ENCODE results near the gene PTS.
A peak's percentile ranks its signal among the peaks of the same experiment; 100 is the strongest.

PTS gene

DNA sequence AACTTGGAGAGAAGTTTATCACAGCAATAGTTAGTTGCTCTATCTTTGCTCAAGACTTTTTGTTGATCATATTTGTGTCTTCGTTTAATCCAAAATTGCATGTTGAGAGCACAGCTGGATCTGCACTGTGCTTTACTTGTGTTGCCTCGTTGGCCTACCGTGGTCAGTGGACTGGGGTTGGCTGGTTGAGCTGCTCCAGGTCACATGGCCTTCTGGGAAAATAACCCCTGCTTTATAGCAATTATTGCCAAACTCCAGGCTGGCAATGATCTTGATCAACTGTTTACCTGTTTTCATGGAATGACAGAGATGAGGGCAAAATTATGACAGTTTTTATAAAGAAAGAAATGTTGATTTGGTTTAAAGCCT is 40.2 kb downstream of the PTS start:
- DNase-seq: no peak

DNA sequence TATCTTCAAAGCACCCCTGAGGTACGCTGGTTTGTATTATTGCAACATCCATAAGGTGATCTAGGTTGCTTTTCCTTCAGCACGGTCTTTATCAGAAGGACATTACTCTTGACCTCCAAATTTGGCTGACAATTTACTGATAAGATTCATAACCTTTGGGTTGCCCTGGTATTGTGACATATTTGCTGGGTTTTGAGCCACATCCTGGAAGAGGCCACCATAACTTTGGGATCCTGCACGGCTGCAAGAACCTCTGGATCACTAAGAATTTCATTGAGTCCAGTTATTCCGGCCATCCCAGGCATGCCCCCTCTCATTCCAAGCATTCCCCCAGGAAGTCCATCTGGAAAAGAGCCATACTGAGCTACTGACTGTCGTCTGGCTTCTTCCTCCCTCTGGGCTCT is 41.0 kb downstream of the PTS start:
- no peak for DNase-seq

DNA sequence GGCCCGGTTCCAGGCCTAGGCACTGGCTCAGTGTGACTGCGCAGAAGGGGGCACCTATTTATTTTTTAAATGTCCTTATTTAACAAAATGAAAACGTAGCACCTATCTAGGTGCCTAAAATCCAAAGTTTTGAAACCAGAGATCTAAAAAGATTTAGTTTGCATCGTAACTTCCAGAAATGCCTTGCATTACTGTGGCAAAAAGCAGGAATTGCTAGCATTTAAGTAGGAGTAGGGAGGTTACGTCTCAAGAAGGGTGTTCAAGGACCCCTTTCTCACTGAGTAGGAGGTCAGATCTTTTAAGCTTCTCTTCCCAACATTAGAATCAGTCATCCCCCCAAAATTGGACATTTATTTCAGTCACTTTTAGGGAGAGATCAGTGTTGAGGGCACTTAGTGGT is 42.2 kb downstream of the PTS start:
- DNase-seq: no peak

DNA sequence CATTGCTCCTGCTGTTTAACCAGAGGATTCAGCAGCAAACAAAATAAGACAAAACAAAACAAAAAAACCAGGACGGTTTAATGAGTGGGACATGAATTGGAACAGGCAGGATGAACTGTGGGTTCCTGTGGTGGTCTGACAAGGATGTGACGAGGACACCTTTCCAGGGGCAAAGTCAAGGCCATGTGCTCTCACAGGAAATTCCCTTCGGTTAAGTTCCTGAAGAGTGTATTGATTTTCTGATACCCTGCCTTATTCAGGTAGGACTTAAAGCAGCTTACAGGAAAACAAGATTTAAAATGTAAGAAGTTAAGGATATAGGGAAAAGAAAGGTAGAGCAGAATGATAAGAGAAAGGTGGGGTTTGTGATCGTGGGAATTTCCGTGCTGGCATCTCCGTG is 42.9 kb downstream of the PTS start:
- no peak for DNase-seq

DNA sequence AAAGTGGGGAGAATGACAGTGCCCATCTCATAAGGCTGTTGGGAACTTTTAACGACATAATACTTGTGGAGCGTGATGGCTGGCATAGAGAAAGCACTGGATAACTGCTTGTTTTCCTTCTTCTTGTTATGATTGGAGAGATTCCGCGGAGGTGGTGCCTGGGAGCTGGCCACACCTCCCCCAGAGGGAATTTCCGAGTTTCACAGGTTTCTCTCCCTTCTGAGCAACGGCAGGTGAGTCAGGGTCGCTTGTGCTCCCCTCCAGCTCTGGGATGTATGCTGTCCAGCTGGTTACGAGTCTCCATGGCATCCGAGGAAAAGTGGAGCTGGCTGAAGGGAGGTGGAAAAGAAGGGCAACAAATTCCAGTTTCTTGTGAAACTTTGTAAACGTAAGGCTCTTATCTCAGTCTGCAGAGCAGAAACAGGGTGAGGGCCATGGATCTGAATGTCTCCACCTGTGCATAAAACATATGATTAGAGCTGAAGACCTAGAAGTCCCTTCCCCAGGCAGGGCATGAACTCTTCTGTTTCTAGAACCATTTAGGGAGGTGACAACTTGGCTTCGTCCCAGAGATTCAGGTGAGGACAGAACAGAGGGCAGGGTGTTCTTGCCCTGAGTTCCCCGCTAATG is 44.4 kb downstream of the PTS start:
- no peak for DNase-seq

DNA sequence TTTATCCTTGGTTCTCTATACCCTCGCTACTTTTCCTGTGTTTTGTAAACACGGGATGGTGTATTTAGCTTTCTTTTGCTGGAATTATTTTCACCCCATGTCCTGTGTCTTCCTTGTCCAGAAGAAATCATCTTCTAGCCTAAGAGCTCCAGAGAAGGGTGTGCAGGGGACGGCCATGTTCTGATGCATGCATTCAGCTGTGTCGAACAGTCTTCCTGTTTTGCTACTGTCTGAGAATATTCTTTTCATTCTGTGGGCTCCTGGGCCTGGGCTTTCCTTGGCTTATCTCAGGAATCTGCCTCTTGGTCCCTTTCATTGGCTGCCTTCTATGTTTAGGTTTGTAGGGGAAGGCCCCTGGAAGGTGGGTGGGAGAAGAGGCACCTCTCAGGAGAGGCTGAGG is 45.0 kb downstream of the PTS start:
- DNase-seq: no peak

DNA sequence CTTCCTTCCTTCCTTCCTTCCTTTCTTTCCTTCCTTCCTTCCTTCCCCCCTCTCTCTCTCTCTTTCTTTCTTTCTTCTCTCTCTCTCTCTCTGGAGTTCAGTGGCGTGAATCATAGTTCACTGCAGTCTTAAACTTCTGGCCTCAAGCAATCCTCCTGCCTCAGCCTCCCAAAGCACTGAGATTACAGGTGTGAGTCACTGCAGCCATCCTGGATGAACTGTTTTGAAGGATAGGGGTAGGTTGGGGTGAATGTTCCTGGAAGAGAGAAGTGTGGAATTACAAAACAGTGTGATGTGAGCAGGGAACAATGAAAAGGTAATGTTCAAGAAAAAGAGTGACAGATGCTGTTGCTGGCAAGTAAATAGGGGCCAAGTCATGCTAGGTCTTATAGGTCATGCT is 46.8 kb downstream of the PTS start:
- no peak for DNase-seq

DNA sequence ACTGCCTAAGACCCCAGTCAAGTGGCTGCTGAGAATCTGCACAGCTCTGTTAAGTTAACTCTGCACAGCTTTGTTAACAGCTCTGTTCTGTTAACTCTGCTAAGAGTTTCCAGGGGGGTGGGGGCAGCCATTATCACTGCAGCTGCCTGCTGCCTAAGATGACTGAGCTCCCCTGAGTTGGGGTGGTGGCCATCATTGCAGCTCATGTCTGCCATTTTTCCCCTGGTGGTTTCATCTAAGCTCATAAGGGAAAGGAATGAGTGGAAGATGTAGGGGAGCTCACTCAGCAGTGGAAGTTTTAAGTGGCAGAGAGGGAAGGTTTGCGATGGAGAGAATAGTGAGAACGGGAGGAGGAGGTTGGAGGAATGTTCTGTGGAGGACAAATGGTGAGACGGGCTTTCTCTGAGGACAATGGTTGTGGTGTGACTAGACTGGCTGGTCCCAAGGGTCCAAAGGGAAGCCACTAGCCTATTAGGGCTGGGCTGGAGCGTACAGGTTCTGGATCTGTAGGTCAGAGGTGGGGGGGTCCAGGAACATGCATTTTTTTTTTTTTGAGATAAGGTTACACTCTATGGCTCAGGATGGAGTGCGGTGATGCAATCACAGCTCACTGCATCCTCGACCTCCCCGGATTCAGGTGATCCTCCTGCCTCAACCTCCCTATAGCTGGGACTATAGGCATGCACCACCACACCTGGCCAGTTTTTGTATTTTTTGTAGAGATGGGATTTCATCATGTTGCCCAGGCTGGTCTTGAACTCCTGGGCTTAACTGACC is 48.0 kb downstream of the PTS start:
- DNase-seq: no peak

DNA sequence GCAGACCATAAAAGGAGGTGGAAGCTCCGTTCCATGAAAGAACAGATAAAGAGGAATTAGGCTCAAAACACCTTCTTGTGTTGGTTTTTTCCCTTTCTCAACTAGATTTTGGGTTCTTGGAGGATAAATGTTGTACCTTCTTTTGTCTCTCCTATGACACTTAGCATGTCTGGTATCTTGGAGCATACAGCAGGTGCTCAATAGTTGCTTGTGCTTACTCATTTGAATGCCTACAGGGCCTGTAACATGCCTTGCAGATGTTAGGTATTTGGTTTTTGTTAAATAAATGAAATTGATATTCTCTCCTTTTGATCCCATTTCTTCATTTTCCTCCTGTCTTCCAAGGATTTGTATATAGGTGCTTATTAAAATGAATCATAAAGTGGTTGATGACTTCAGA is 50.8 kb downstream of the PTS start:
- DNase-seq: no peak

DNA sequence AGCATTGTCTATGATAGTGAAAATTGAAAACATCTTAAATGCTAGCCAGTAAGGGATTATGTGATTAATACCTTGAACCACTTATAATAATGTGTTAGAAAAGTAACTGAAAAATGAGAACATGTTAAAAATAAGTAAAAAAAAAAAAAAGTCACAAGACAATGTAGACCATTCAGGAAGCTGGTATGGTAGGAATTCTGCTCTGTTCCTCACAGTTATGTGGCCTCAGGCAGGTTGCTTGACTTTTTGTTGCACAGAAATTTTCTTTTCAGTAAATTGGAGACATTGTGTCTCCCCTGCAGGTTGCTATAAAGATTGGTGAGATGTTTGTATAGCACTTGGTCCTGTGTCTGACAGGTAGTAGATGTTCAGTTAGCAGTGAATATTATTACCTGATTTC is 51.7 kb downstream of the PTS start:
- no peak for DNase-seq

DNA sequence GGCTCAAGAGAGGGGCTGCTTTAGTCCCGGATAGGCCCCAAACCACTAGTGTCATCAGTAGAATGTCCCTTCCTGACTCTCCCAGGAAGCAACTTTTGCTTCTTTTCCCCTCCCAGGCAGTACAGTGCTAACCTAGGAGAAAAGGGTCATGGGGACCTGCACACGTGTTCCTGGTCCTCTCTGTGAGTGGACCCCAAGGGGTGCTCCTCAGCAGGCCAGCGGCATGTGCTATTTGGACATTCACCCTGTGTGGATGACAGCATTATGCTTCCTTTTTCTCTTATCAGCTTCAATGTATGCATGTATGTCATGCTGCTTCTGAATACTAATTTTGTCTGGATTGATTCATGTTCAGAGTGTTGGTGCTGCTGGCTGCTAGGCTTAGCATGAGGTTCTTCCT is 52.6 kb downstream of the PTS start:
- no peak for DNase-seq

DNA sequence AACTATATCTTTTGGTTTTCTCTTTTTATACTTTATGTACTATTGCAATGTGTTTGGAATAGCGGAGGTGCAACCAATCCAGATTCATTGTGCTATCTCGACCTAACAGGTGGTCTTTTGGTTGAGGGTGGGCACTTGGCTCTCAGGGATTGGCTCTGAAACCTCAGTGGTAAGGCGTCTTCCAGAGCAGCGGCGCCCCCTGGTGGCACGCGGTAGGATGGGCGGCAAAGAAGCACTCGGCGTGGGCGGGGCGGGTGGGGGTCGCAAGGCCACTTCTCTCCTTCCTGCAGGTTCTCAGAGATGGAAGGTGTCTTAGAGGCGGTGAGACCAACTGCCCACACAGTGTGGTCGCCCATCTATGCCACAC is 53.7 kb downstream of the PTS start:
- peak; percentile 81 for DNase-seq

DNA sequence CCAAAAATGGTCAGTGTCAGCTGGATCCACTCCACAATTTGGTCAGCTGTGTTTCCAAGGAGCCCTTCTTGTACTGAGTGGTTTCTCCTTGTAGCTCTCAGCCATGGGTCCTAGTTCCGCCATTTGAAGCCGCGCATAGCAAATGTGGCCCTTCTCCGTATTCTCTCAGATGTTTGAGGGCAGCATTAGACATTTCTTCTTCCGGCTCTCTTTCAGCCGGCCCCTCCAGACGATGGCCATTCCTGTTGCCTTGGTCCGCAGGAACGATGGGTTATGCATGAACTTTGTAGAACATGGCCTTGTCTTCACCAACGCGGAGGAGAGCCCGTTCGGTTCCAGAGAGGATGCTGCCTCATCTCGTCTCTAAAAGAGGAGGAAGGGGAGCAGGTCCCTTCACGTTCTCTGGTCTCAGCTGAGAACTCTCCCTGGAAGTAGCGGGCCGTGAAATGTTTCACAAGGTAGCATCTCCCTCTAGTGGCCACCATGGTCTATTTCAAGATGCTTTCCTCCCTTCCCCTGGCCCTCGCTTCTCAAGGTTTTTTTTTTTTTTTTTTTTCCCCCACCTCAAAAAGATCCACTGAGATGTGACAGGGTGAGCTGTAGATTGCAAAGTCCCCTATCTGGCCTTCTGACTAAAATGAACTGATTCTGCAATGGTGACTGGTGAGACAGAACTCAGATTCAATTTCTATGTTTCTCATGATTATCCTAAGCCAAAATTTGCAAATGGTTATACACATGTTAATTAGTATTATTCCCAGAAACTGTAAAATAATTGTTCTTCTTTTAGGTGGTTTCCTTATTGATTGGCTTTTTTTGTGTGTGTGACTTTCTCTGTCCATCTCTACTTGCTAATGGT is 54.3 kb downstream of the PTS start:
- DNase-seq: peak; percentile 84

DNA sequence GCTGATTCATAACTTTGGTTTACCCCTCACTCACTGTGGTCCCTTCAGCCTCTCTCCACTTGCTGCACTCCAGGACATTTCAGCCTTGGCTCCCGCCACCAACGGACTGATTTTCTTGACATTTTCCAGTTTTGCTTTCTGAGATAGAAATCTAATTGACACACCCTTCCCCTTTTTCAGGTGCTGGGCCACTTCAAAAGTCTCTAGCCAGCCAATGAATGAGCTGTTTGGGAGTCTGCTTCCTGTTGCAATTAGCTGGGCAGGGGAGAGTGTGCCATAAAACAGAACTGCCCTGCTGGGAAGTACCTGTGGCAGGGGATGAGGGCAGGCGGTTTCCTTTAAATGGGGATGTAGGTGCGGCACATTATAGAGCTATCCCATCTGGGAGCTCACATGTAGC is 55.5 kb downstream of the PTS start:
- DNase-seq: no peak
